K562 (cell line): ENCODE results near the gene BCAS1. TPM values are rescaled to one million over a fixed set of nuclear protein-coding genes. Genes with fewer than 3 reads are reported as not detected.

ENCODE experiments used
- CBFB ChIP-seq: sonication (generic); formaldehyde crosslinking; IDR thresholded peaks from 2 replicates; pipeline ENCODE4 v1.4.0; 2020; ENCODE audit warnings: mild to moderate bottlenecking, missing genetic modification reagents
- CBX5 ChIP-seq: IDR thresholded peaks from 2 replicates; pipeline ENCODE4 v1.6.1; 2014; ENCODE audit warnings: low read depth, borderline replicate concordance
- OTX1 ChIP-seq: fragments of 450-650 bp; formaldehyde crosslinking; IDR thresholded peaks from 2 replicates; pipeline ENCODE4 v1.4.0; 2022; ENCODE audit warnings: mild to moderate bottlenecking
- ZNF3 ChIP-seq: fragments of 250-450 bp; sonication (Bioruptor Pico); IDR thresholded peaks from 2 replicates; pipeline ENCODE4 v1.5.0; 2021; ENCODE audit warnings: mild to moderate bottlenecking, moderate library complexity
- ZNF512 ChIP-seq: IDR thresholded peaks from 2 replicates; pipeline ENCODE4 v1.6.1; 2016; ENCODE audit warnings: missing genetic modification characterization, missing compliant biosample characterization
- polyA plus RNA-seq, 8 experiments: library from polyadenylated mRNA; depleted of rRNA in 4 of 8; stranded (reverse) in 5 of 8; unstranded in 3 of 8; fragments of >200 nt; fragmentation: Nextera tagmentation in 2 of 8; fragmentation: Illumina TruSeq in 1 of 8; extraction: Ambion mirVana in 2 of 8; extraction: Trizol in 1 of 8; gene quantifications; 2 replicates each; pipeline versions ENCODE4 v1.2.1 to v1.2.3, GENCODE V29; 2011 to 2014; ENCODE audit warnings: inconsistent platforms in 1 of 8, missing spikeins in 1 of 8
- total RNA-seq, 7 experiments: library from RNA; depleted of rRNA in 6 of 7; stranded (reverse); fragments of >200 nt in 6 of 7; fragmentation: Illumina TruSeq in 2 of 7; extraction: Trizol in 2 of 7; gene quantifications; 2 replicates each; pipeline versions ENCODE4 v1.2.1 to v1.2.3, GENCODE V29; 2011 to 2021; ENCODE audit warnings: low replicate concordance in 1 of 7
- TF ChIP-seq, protein P1 (sequence below): fragments of 200-600 bp; sonication (generic); IDR thresholded peaks from one replicate; pipeline ENCODE4 v1.6.1; 2012; ENCODE audit warnings: mild to moderate bottlenecking, low read depth, low read length, inconsistent platforms
- TF ChIP-seq, protein P2 (sequence below): fragments of 450-650 bp; formaldehyde crosslinking; IDR thresholded peaks from 2 replicates; pipeline ENCODE4 v1.4.0; 2022; ENCODE audit warnings: missing genetic modification characterization
- TF ChIP-seq, protein P3 (sequence below), 2 experiments: fragments of 450-650 bp in 1 of 2; IDR thresholded peaks; 2 replicates each; pipeline ENCODE4 v1.6.1; 2011 to 2017; ENCODE audit warnings: low read depth in 2 of 2, antibody characterized with exemption in 1 of 2, borderline replicate concordance in 1 of 2, low read length in 1 of 2, mild to moderate bottlenecking in 1 of 2, mixed read lengths in 1 of 2; ENCODE audit not compliant: control insufficient read depth in 1 of 2

Gene BCAS1
- total and polyA plus RNA-seq, 9 of the 15 experiments (the other 6 are each of a cell fraction or from before 2014, with no cell fraction given) = 0.18 to 2.3 (median 0.93) TPM

- TF ChIP-seq, protein P1, sequence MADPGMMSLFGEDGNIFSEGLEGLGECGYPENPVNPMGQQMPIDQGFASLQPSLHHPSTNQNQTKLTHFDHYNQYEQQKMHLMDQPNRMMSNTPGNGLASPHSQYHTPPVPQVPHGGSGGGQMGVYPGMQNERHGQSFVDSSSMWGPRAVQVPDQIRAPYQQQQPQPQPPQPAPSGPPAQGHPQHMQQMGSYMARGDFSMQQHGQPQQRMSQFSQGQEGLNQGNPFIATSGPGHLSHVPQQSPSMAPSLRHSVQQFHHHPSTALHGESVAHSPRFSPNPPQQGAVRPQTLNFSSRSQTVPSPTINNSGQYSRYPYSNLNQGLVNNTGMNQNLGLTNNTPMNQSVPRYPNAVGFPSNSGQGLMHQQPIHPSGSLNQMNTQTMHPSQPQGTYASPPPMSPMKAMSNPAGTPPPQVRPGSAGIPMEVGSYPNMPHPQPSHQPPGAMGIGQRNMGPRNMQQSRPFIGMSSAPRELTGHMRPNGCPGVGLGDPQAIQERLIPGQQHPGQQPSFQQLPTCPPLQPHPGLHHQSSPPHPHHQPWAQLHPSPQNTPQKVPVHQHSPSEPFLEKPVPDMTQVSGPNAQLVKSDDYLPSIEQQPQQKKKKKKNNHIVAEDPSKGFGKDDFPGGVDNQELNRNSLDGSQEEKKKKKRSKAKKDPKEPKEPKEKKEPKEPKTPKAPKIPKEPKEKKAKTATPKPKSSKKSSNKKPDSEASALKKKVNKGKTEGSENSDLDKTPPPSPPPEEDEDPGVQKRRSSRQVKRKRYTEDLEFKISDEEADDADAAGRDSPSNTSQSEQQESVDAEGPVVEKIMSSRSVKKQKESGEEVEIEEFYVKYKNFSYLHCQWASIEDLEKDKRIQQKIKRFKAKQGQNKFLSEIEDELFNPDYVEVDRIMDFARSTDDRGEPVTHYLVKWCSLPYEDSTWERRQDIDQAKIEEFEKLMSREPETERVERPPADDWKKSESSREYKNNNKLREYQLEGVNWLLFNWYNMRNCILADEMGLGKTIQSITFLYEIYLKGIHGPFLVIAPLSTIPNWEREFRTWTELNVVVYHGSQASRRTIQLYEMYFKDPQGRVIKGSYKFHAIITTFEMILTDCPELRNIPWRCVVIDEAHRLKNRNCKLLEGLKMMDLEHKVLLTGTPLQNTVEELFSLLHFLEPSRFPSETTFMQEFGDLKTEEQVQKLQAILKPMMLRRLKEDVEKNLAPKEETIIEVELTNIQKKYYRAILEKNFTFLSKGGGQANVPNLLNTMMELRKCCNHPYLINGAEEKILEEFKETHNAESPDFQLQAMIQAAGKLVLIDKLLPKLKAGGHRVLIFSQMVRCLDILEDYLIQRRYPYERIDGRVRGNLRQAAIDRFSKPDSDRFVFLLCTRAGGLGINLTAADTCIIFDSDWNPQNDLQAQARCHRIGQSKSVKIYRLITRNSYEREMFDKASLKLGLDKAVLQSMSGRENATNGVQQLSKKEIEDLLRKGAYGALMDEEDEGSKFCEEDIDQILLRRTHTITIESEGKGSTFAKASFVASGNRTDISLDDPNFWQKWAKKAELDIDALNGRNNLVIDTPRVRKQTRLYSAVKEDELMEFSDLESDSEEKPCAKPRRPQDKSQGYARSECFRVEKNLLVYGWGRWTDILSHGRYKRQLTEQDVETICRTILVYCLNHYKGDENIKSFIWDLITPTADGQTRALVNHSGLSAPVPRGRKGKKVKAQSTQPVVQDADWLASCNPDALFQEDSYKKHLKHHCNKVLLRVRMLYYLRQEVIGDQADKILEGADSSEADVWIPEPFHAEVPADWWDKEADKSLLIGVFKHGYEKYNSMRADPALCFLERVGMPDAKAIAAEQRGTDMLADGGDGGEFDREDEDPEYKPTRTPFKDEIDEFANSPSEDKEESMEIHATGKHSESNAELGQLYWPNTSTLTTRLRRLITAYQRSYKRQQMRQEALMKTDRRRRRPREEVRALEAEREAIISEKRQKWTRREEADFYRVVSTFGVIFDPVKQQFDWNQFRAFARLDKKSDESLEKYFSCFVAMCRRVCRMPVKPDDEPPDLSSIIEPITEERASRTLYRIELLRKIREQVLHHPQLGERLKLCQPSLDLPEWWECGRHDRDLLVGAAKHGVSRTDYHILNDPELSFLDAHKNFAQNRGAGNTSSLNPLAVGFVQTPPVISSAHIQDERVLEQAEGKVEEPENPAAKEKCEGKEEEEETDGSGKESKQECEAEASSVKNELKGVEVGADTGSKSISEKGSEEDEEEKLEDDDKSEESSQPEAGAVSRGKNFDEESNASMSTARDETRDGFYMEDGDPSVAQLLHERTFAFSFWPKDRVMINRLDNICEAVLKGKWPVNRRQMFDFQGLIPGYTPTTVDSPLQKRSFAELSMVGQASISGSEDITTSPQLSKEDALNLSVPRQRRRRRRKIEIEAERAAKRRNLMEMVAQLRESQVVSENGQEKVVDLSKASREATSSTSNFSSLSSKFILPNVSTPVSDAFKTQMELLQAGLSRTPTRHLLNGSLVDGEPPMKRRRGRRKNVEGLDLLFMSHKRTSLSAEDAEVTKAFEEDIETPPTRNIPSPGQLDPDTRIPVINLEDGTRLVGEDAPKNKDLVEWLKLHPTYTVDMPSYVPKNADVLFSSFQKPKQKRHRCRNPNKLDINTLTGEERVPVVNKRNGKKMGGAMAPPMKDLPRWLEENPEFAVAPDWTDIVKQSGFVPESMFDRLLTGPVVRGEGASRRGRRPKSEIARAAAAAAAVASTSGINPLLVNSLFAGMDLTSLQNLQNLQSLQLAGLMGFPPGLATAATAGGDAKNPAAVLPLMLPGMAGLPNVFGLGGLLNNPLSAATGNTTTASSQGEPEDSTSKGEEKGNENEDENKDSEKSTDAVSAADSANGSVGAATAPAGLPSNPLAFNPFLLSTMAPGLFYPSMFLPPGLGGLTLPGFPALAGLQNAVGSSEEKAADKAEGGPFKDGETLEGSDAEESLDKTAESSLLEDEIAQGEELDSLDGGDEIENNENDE = no peak
- TF ChIP-seq, protein P2, sequence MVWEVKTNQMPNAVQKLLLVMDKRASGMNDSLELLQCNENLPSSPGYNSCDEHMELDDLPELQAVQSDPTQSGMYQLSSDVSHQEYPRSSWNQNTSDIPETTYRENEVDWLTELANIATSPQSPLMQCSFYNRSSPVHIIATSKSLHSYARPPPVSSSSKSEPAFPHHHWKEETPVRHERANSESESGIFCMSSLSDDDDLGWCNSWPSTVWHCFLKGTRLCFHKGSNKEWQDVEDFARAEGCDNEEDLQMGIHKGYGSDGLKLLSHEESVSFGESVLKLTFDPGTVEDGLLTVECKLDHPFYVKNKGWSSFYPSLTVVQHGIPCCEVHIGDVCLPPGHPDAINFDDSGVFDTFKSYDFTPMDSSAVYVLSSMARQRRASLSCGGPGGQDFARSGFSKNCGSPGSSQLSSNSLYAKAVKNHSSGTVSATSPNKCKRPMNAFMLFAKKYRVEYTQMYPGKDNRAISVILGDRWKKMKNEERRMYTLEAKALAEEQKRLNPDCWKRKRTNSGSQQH (CRISPR knock-in tag) = 0 out of 2 replicates have a peak, but pooled peaks have one; percentile 44
- TF ChIP-seq, protein P3, sequence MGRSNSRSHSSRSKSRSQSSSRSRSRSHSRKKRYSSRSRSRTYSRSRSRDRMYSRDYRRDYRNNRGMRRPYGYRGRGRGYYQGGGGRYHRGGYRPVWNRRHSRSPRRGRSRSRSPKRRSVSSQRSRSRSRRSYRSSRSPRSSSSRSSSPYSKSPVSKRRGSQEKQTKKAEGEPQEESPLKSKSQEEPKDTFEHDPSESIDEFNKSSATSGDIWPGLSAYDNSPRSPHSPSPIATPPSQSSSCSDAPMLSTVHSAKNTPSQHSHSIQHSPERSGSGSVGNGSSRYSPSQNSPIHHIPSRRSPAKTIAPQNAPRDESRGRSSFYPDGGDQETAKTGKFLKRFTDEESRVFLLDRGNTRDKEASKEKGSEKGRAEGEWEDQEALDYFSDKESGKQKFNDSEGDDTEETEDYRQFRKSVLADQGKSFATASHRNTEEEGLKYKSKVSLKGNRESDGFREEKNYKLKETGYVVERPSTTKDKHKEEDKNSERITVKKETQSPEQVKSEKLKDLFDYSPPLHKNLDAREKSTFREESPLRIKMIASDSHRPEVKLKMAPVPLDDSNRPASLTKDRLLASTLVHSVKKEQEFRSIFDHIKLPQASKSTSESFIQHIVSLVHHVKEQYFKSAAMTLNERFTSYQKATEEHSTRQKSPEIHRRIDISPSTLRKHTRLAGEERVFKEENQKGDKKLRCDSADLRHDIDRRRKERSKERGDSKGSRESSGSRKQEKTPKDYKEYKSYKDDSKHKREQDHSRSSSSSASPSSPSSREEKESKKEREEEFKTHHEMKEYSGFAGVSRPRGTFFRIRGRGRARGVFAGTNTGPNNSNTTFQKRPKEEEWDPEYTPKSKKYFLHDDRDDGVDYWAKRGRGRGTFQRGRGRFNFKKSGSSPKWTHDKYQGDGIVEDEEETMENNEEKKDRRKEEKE (IDR thresholded peaks at IDR 0.05; ENCODE audit: borderline replicate concordance in 1 of 2, control insufficient read depth in 1 of 2, low read depth in 2 of 2, low read length in 1 of 2) = peak in 1 of 2 experiments; percentile 70; a peak in 1 of 4 replicates
- TF ChIP-seq ZNF3 (CRISPR knock-in tag) = no peak
- TF ChIP-seq OTX1 (CRISPR knock-in tag) = 0 out of 2 replicates have a peak, but pooled peaks have one; percentile 26
- TF ChIP-seq CBFB (CRISPR knock-in tag) = no peak
- TF ChIP-seq ZNF512 (tag) = peak; percentile 47; the same call in 1 of the 2 replicates
- no peak for TF ChIP-seq CBX5
Measured at GRCh38 chr20:53914781-53915445, 155.5 kb downstream of the BCAS1 start (continued).
